Measurements from ENCODE around the gene RIC8B.
A peak's percentile ranks its signal among the peaks of the same experiment; 100 is the strongest.
"Not testable (repeated sequence)": the region's sequence is repeated elsewhere in the genome, so short reads cannot be mapped to it uniquely, and the experiment has no call there.

Gene RIC8B

DNA sequence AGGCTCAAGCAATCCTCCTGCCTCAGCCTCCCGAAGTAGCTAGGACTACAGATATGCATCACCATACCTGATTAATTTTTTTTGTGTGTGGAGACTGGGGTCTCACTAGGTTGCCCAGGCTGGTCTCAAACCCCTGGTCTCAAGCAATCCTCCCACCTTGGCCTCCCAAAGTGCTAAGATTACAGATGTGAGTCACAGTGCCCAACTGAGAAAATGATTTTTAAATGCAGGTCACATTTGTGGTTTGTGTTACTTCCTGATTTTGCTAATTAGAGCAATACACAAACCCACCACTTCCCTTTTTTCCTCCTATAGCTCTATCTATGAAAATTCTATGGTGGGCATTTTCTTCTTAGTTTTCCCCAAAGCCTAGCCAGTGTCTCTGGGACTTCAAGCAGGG is 135.7 kb downstream of the RIC8B start:
- no peak for DNase-seq

DNA sequence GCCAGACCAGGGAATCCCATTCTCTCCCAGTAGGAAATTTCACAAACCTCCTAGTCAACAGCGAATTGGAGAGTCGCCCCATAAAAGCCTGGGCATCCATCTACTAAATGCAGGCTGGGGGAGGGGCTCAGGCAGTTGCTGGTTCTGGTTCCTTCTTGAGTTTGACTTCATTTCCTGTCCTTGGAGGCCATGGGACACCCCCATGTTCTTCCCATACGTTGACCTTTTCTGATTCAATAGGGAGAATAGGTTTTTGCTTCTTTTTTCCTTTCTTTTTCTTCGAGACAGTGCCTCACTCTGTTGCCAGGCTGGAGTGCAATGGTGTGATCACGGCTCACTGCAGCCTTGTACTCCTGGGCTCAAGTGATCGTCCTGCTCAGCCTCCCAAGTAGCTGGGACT is 137.1 kb downstream of the RIC8B start:
- DNase-seq, result no peak

DNA sequence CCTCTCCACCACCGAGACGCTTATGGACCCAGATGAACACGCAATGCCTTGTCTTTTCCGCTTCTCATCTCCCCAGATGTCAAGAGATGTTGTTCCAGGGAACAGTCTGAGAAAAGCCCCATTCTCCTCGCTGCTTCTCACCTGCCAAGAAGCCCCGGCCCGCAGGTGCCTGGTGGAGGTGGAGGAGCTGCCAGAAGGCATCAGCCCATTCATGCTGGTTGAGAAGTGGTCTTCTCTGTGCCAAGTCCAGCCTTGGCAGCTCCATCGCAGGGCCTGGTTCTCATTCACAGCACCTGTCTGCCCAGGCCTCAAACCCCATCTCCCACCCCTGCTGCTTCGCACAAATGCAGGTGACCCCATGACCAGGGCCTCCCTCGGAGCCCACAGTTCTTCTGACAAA is 139.0 kb downstream of the RIC8B start:
- no peak for DNase-seq

DNA sequence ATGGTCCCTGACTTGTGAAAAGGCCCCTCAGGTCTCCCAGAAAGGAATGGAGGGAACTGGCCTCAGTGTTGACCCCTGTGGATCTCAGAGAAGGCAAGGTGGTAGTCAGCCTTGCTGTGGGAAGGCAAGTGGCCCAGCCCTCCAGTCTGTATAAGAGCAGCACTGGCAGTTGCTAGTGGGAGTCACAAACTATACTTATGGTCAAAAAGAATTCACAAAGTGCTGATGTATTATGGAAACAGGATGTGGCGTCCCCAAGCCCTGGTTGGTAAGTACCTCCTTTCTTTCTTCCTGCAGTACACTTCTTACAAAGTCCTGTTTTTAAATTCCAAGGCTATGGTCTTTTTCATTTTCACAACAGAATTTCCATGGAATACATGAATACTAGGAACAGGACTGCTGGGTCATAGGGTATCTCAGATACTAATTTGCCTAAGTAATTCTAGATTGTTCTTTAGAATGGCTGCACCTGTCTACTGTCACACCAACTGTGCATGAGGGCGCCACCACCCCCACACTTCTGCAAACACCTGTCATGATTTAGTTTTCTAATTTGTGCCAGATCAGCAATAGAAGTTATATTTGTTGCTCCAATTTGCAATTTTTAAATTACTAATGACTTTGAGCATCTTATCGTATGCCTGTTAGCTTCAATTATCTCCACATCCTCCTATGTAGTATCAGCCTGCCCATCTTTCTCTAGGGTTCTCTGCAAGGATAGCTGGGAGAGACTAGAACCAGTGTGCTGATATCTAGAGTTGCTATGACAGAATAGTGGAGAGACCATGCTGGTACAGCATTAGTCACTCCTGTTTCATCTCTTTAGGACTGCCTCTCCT is 140.5 kb downstream of the RIC8B start:
- DNase-seq, result peak; percentile 20

DNA sequence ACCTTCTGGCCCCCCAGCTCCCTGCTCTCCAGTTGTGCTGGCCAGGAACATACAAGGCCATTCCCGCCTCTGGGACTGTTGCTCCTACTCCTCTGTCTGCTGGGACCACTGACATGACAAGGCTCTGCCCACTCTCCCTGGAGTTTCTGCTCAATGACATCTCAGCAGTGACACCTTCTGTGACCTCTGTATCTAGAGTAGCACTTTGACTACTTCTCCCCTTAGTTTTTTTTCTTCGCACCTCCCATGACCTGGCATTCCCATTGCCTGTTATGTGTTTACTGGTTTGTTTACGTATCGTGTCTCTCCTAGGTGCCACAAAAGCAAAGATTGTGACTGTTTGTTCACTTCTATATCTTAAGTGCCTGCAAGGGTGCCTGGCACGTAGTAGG is 141.1 kb downstream of the RIC8B start:
- DNase-seq, result no peak

DNA sequence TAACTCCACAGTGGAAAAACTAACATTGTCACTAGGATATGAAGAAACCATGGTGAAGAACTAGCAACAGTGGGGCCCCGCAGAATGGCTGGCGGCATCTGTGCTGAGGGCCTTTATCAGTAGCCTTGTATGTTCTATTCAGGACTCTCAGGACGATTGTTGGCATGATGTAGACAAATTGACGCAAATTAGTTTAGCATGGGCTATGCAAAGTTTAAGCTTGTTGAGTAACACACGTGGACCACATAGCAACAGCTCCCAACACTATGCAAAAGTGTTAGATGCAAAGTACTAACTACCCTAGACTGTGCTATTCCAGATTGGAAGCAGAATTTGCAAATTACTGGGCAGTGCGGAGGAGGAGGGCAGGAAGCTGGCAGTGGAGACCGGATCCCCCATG is 143.0 kb downstream of the RIC8B start:
- peak; percentile 3 for DNase-seq

DNA sequence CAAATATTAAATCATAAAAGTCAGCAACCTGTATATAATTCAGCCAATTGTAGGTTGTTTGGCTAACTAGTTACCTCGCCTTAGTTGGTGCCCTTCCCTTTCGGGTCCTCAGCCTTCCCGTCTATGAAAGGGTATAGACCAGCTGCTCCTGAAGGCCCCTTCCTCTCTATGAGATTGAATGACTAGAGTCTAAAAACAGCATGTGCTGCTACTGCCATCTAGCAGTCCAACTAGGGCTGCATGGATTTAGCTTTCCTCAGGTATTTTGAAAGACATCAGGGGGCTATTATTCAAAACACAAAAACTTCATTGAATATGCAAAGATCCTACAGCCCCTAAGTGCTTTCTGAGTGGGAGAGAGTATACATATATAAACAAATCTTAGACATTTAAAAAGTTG is 144.3 kb downstream of the RIC8B start:
- peak; percentile 59 for DNase-seq

DNA sequence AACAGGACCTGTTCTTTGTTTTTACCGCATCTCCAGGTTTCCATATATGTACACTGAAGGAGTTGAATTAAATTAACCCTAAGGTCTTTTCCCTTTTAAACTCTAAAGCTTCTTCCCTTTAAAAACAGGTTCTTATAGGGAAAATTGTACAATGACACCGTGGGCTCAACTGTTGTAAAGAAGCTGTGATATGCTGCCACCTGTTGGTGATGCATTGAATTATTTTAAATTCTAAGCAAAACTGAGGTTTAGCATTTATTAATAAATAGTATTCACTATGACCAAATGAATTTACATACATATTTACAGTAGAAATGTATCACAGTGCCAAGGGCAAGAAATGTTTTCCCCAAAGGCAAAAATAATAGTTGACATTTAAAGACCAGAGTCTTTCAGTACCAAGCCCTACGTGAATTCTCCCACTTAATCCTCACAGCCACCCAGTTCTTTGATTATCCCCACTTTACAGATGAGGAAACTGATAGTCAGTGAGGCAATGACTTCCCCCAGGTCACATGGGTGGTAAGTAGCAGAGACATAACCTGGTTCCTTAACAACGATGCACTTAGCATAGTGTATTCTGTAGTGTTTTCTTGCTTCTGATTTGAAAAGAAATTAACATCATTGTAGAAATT is 145.5 kb downstream of the RIC8B start:
- DNase-seq, result peak; percentile 49

DNA sequence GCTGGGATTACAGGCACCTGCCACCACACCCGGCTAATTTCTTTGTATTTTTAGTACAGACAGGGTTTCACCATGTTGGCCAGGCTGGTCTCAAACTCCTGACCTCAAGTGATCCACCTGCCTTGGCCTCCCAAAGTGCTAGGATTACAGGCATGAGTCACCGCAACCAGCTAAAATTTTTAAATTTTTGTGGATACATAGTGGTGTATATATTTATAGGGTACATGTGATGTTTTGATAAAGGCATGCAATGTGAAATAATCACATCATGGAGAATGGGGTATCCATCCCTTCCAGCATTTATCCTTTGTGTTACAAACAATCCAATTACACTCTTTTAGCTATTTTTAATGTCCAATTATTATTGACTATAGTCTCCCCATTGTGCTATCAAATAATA is 147.5 kb downstream of the RIC8B start:
- DNase-seq, result not testable (repeated sequence)

DNA sequence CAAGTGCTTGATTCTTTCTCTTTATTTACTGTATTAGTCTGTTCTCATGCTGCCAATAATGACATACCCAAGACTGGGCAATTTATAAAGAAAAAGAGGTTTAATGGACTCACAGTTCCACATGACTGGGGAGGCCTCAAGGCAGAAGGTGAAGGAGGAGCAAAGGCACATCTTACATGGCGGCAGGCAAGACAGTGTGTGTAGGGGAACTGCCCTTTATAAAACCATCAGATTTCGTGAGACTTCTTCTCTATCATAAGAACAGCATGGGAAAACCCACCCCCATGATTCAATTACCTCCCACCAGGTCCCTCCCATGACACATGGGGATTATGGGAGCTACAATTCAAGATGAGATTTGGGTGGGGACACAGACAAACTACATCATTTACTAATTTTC is 149.1 kb downstream of the RIC8B start:
- not testable (repeated sequence) for DNase-seq

DNA sequence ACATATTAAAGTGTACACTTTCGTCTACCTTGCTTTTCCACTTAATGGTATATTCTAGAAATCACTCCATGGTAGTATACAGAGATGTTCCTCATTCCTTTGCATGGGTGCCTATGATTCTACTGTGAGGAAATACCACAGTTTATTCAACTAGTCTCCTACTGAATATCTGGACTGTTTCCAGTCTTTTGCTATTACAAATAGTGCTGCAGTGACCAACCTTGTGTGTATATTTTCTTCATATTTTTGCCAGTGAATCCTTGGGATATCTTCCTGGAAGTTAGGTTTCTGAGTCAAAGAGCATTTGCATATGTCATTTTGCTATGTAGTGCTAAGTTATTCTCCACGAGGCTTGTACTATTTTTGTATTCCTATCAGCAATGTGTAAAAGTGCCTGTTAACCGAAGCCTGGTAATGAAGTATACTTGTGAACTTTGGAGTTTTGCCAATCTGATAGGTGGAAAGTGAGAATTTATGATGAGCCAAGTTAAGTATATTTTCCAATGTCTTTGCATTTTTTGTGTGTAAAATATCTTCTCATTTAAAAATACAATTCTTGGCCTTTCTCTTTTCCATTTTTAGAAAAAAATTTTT is 149.9 kb downstream of the RIC8B start:
- DNase-seq, result no peak

DNA sequence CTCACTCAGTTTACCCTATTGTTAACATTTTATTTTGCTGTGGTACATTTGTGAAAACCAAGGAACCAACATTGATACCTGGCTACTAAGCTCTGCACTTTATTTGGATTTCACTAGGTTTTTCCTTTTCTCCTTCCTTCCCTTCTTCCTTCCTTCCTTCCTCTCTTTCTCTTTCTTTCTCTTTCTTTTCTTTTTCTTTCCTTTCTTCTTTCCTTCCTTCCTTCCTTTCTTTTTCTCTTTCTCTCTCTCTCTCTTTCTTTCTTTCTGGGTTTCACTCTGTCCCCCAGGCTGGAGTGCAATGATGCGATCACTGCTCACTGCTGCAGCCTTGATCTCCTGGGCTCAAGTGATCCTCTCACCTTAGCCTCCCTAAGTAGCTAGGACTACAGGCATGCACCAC is 152.2 kb downstream of the RIC8B start:
- no peak for DNase-seq

DNA sequence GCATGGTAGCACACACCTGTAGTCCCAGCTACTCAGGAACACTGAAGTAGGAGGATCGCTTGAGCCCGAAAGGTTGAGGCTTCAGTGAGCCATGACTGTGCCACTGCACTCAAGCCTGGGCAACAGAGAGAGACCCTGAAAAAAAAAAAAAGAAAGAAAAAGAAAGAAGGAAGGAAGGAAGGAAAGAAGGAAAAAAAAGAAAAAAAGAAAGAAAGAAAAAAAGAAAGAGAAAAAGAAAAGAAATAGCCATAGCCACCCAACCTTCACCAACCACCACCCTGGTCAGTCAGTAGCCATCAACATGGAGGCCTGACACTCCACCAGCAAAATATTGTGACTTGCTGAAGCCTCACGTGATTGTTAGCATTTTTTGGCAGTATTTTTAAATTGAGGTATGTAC is 159.8 kb downstream of the RIC8B start:
- no peak for DNase-seq

Data from NCI-H146 (cell line).